22Rv1 (cell line): ENCODE data around the gene MUCL3.
A peak's percentile ranks its signal among the peaks of the same experiment; 100 is the strongest.

ENCODE experiments used
- H3K27ac ChIP-seq: fragments of 450-650 bp; 2 replicates; pipeline ENCODE4 v1.5.1; 2017
- CTCF ChIP-seq: fragments of 450-650 bp; IDR thresholded peaks from 2 replicates; pipeline ENCODE4 v1.5.1; 2017; ENCODE audit warnings: mild to moderate bottlenecking
- ZFX ChIP-seq: fragments of 450-650 bp; IDR thresholded peaks from 2 replicates; pipeline ENCODE4 v1.6.1; 2017; ENCODE audit warnings: antibody characterized with exemption, borderline replicate concordance

MUCL3 gene

GRCh38 chr6:30940361-30940986 lies at the start of gene MUCL3:
TSS of gene MUCL3 (plus strand) at chr6:30940973. CDS start at chr6:30941000, 27 bp downstream.
- no peak within 1 kb of the TSS for H3K27ac ChIP-seq
- TF ChIP-seq ZFX (no peak), CTCF (no peak)

- H3K27ac ChIP-seq: no peak overlapping the region
- no peak for TF ChIP-seq ZFX
- TF ChIP-seq CTCF: no peak
Observed at GRCh38 chr6:30891450-30891723, 49.4 kb upstream of the MUCL3 start.

GRCh38 chr6:30891816-30892538 lies 48.8 kb upstream of the MUCL3 start:
- TF ChIP-seq CTCF (no peak), ZFX (no peak)
- H3K27ac ChIP-seq: no peak overlapping the region

- TF ChIP-seq CTCF (0 out of 2 replicates have a peak, but pooled peaks have one; percentile 11), ZFX (no peak)
- no peak overlapping the region for H3K27ac ChIP-seq
Observed at GRCh38 chr6:30893001-30893591, 47.7 kb upstream of the MUCL3 start.

- no peak for TF ChIP-seq CTCF
- TF ChIP-seq ZFX: no peak
- no peak overlapping the region for H3K27ac ChIP-seq
Observed at GRCh38 chr6:30893666-30894065, 47.1 kb upstream of the MUCL3 start.

GRCh38 chr6:30894381-30894780 lies 46.4 kb upstream of the MUCL3 start:
- TF ChIP-seq CTCF (no peak), ZFX (no peak)
- H3K27ac ChIP-seq: no peak overlapping the region

GRCh38 chr6:30894935-30895334 lies 45.8 kb upstream of the MUCL3 start:
- TF ChIP-seq ZFX: no peak
- TF ChIP-seq CTCF: no peak
- no peak overlapping the region for H3K27ac ChIP-seq
